Mesothelial cell of epicardium (in vitro differentiated cells): ENCODE data around the gene ASMTL. TPM values are rescaled to one million over a fixed set of nuclear protein-coding genes. Genes with fewer than 3 reads are reported as not detected.

ENCODE experiments used
- DNase-seq, 2 experiments: peaks; one replicate each; pipeline ENCODE4 v3.0.0; 2021; ENCODE audit warnings: low spot score in 2 of 2; ENCODE audit not compliant: unreplicated experiment in 2 of 2
- H3K27ac Mint-ChIP-seq: 2 replicates; pipeline ENCODE4 v1.8.0; 2021; ENCODE audit warnings: mixed read lengths
- H3K27me3 Mint-ChIP-seq: 2 replicates; pipeline ENCODE4 v1.8.0; 2021; ENCODE audit warnings: low read depth, mixed read lengths
- H3K36me3 Mint-ChIP-seq: 2 replicates; pipeline ENCODE4 v1.8.0; 2021; ENCODE audit warnings: mixed read lengths
- H3K4me1 Mint-ChIP-seq: 2 replicates; pipeline ENCODE4 v1.8.0; 2021; ENCODE audit warnings: mixed read lengths
- H3K4me3 Mint-ChIP-seq: 2 replicates; pipeline ENCODE4 v1.8.0; 2021; ENCODE audit warnings: mild to moderate bottlenecking, moderate library complexity, mixed read lengths
- H3K9me3 Mint-ChIP-seq: 2 replicates; pipeline ENCODE4 v1.8.0; 2021; ENCODE audit warnings: mixed read lengths
- total RNA-seq: library from RNA; stranded (reverse); gene quantifications from 3 replicates; pipeline ENCODE4 v1.2.1, GENCODE V29; 2021
- TF ChIP-seq, protein P1 (sequence below): fragments of 200-600 bp; sonication (generic); IDR thresholded peaks from one replicate; pipeline ENCODE4 v1.5.0; 2021; ENCODE audit warnings: antibody characterized with exemption; ENCODE audit not compliant: unreplicated experiment

ASMTL gene
- total RNA-seq, 1 donor from 2014 or later: 31.9 TPM

DNA sequence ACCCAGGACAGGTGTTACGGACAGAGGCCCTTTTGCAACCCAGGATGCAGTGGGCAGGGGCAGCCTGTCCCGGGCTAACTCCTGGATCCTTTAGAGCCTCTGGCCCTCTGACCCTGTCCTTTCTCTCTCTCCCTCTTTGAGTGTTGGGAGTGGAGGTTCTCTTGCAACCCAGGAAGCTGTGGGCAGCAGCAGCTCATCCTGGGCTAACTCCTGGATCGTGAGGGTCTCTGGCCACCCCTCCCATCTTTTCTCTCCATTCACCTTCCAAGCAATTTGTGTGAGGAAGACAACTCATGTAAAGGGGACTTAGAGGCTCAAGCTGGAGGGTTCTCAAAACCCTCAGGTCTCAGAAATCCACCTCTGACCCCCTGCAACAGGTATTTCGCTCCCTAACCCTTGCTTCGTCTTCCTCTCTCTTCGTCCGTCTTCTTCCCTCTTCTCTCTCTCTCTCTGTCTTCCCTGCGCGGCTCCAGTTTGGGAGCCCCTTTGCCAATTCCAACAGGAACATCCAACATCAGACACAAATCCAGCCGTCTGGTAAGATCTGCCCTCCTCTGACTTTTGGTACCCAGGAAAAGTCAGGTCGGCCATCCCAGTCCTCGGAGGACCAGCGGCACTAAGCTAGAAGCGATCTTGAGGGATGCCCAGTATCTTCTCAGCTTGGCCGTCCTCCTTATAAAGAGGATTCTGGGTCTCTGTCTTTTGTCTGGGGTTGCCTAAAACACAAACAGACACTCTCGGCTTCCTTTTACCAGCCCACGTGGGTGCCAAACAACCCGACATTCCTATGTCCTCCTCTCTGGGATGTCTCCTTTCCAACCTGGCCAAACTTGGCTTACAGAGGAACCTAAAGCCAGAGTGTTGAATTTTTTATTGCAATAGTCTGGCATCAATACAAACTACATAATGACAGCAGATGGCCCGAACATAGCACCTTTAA, 7.9 kb downstream of the ASMTL start:
- Mint-ChIP-seq H3K9me3 (peaks cover 53% of the 10 kb centered on the region), H3K27me3 (no peaks in the 10 kb centered on the region), H3K36me3 (peaks cover 63% of the 10 kb centered on the region), H3K4me1 (no peaks in the 10 kb centered on the region), H3K4me3 (no peak overlapping the region), H3K27ac (no peak overlapping the region)
- no peak for DNase-seq
- TF ChIP-seq, protein P1, sequence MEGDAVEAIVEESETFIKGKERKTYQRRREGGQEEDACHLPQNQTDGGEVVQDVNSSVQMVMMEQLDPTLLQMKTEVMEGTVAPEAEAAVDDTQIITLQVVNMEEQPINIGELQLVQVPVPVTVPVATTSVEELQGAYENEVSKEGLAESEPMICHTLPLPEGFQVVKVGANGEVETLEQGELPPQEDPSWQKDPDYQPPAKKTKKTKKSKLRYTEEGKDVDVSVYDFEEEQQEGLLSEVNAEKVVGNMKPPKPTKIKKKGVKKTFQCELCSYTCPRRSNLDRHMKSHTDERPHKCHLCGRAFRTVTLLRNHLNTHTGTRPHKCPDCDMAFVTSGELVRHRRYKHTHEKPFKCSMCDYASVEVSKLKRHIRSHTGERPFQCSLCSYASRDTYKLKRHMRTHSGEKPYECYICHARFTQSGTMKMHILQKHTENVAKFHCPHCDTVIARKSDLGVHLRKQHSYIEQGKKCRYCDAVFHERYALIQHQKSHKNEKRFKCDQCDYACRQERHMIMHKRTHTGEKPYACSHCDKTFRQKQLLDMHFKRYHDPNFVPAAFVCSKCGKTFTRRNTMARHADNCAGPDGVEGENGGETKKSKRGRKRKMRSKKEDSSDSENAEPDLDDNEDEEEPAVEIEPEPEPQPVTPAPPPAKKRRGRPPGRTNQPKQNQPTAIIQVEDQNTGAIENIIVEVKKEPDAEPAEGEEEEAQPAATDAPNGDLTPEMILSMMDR: no peak

- no peak overlapping the region for H3K27ac Mint-ChIP-seq
- H3K4me1 Mint-ChIP-seq: no peaks in the 10 kb centered on the region
- no peak for DNase-seq
- peaks cover 56% of the 10 kb centered on the region for H3K36me3 Mint-ChIP-seq
- no peak overlapping the region for H3K4me3 Mint-ChIP-seq
- H3K27me3 Mint-ChIP-seq: no peaks in the 10 kb centered on the region
- H3K9me3 Mint-ChIP-seq: peaks cover 41% of the 10 kb centered on the region
- TF ChIP-seq, protein P1: no peak
Measured at GRCh38 chrX:1443496-1444075, 9.1 kb downstream of the ASMTL start.

DNA sequence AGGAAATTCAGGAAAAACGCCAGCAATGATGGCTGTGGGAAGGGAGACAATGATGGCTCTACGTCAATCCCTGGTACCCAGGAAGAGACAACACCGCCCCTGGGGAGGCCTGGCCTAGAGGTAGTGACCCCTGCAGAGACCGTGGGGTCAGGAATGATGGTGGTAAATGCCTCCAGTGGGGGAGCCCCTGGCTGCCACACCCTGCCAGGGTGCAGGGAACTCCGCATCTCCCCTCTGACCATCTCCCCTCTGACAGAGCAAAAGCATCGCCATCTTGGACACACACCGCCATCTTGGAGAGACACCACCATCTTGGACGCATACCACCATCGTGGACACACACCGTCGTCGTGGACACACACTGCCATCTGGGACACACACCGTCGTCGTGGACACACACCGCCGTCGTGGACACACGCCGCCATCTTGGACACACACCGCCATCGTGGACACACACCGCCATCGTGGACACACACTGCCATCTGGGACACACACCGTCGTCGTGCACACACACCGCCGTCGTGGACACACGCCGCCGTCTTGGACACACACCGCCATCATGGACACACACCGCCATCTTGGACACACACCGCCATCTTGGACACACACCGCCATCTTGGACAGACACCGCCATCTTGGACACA, 9.9 kb downstream of the ASMTL start:
- Mint-ChIP-seq H3K9me3 (peaks cover 35% of the 10 kb centered on the region), H3K4me1 (no peaks in the 10 kb centered on the region), H3K36me3 (peaks cover 55% of the 10 kb centered on the region), H3K4me3 (no peak overlapping the region), H3K27me3 (no peaks in the 10 kb centered on the region), H3K27ac (no peak overlapping the region)
- TF ChIP-seq, protein P1: no peak
- no peak for DNase-seq

GRCh38 chrX:1442016-1442665, 10.6 kb downstream of the ASMTL start:
- Mint-ChIP-seq H3K27ac (no peak overlapping the region), H3K27me3 (no peaks in the 10 kb centered on the region), H3K4me1 (no peaks in the 10 kb centered on the region), H3K9me3 (peaks cover 31% of the 10 kb centered on the region), H3K36me3 (peaks cover 56% of the 10 kb centered on the region), H3K4me3 (no peak overlapping the region)
- TF ChIP-seq, protein P1: no peak
- no peak for DNase-seq

- H3K4me1 Mint-ChIP-seq: no peaks in the 10 kb centered on the region
- DNase-seq: no peak
- no peaks in the 10 kb centered on the region for H3K27me3 Mint-ChIP-seq
- H3K9me3 Mint-ChIP-seq: peaks cover 24% of the 10 kb centered on the region
- TF ChIP-seq, protein P1: no peak
- H3K27ac Mint-ChIP-seq: no peak overlapping the region
- peaks cover 59% of the 10 kb centered on the region for H3K36me3 Mint-ChIP-seq
- no peak overlapping the region for H3K4me3 Mint-ChIP-seq
Measured at GRCh38 chrX:1440506-1440905, 12.2 kb downstream of the ASMTL start.
